HG03354 (cell line): ENCODE measurements around the gene H1-8.

Source experiments
- ATAC-seq: cut with Tn5 transposase; IDR thresholded peaks from one replicate; pipeline ENCODE4 v1.9.1; 2021; ENCODE audit warnings: mild to moderate bottlenecking; ENCODE audit not compliant: unreplicated experiment, poor library complexity, severe bottlenecking

H1-8 gene

DNA sequence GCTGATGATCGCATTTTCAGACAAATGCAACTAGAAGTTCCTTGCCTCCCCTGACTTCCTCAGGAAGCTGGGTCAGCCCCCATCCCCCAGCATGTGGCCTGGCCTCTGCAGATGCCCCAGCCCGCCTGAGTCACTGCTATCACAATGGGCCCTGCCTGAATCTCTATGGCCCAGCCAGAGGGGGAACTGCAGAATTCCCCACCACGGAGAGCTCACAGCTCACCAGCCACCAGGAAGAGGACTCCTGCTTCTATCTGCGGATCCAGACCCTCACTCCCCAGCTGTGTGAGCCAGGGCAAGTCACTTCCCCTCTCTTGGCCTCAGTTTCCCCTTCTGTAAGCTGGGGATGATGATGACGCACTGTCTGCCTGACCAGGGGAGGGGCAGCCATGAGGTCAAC is 56.6 kb downstream of the H1-8 start:
- ATAC-seq, result no peak

DNA sequence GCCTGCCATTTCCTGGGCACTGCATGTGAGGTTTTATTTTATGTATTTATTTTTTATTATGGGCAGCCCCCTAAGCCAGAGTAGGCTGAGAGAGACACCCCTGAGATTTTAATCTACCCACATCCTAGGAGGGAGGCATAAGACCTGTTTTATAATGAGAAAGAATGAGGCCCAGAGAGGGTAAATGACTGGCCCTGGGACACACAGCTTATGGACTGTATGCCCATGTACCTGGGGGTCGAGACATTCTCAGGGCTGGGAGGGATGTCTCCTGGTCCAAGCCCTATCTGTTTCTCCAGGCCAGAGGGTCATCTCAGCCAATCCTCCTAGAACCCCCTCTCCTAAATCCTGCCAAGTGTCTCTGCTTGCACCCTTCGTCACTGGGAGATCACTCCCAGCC is 57.4 kb downstream of the H1-8 start:
- ATAC-seq, result no peak
